ENCODE measurements around the gene CERS6. TPM values are rescaled to one million over a fixed set of nuclear protein-coding genes. Genes with fewer than 3 reads are reported as not detected.

The CERS6 gene
- polyA plus RNA-seq, 1 donor from 2014 or later: 59.3 TPM

DNA sequence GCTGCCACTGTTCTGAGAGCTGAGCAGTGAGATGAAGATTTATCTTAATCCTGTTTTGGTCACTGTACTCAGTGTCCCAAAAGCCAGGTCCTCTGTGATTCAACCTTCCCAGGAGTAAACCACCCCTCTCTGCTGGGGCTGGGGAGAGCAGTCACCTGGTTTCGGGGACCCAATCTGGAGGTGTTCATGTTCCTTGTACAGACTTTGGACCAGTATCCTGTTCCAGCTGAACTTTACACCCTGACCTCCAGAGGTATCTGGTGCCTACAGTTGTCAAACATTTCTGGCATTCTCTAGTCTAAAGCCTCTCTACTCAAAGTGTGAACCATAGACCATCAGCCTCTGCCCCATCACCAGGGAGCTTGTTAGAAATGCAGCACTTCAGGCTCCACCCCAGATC is 22.1 kb downstream of the CERS6 start:
- H3K4me2 ChIP-seq (ENCODE audit: low read length): no peak overlapping the region
- no peaks in the 10 kb centered on the region for H4K20me1 ChIP-seq (ENCODE audit: insufficient read depth)
- H3F3A ChIP-seq (ENCODE audit: insufficient read depth, low read length, poor library complexity, severe bottlenecking): peaks cover 3% of the 10 kb centered on the region
- no peaks in the 10 kb centered on the region for H3K27me3 ChIP-seq (ENCODE audit: insufficient read depth, low read depth, low read length)
- no peak overlapping the region for H3K9ac ChIP-seq (ENCODE audit: low read length)
- no peak overlapping the region for H3K27ac ChIP-seq (ENCODE audit: low read length)
- H3K4me3 ChIP-seq (ENCODE audit: low read length): no peak overlapping the region
- TF ChIP-seq TAF1 (IDR thresholded peaks at IDR 0.05; ENCODE audit: low read depth): no peak
- TF ChIP-seq MXI1 (conservative IDR thresholded peaks at IDR 0.05; ENCODE audit: poor library complexity, severe bottlenecking): no peak
- TF ChIP-seq SMC3 (conservative IDR thresholded peaks at IDR 0.05; ENCODE audit: poor library complexity): no peak
- TF ChIP-seq, protein P1, sequence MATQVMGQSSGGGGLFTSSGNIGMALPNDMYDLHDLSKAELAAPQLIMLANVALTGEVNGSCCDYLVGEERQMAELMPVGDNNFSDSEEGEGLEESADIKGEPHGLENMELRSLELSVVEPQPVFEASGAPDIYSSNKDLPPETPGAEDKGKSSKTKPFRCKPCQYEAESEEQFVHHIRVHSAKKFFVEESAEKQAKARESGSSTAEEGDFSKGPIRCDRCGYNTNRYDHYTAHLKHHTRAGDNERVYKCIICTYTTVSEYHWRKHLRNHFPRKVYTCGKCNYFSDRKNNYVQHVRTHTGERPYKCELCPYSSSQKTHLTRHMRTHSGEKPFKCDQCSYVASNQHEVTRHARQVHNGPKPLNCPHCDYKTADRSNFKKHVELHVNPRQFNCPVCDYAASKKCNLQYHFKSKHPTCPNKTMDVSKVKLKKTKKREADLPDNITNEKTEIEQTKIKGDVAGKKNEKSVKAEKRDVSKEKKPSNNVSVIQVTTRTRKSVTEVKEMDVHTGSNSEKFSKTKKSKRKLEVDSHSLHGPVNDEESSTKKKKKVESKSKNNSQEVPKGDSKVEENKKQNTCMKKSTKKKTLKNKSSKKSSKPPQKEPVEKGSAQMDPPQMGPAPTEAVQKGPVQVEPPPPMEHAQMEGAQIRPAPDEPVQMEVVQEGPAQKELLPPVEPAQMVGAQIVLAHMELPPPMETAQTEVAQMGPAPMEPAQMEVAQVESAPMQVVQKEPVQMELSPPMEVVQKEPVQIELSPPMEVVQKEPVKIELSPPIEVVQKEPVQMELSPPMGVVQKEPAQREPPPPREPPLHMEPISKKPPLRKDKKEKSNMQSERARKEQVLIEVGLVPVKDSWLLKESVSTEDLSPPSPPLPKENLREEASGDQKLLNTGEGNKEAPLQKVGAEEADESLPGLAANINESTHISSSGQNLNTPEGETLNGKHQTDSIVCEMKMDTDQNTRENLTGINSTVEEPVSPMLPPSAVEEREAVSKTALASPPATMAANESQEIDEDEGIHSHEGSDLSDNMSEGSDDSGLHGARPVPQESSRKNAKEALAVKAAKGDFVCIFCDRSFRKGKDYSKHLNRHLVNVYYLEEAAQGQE (IDR thresholded peaks at IDR 0.05; ENCODE audit: borderline replicate concordance): no peak
- no peak for TF ChIP-seq EZH2 (IDR thresholded peaks at IDR 0.05; ENCODE audit: borderline replicate concordance, insufficient read depth, low read length, poor library complexity, severe bottlenecking)
- TF ChIP-seq EP300 (conservative IDR thresholded peaks at IDR 0.05; ENCODE audit: poor library complexity, severe bottlenecking): no peak
- no peak for TF ChIP-seq POLR2AphosphoS5 (IDR thresholded peaks at IDR 0.05)
- TF ChIP-seq, protein P2, sequence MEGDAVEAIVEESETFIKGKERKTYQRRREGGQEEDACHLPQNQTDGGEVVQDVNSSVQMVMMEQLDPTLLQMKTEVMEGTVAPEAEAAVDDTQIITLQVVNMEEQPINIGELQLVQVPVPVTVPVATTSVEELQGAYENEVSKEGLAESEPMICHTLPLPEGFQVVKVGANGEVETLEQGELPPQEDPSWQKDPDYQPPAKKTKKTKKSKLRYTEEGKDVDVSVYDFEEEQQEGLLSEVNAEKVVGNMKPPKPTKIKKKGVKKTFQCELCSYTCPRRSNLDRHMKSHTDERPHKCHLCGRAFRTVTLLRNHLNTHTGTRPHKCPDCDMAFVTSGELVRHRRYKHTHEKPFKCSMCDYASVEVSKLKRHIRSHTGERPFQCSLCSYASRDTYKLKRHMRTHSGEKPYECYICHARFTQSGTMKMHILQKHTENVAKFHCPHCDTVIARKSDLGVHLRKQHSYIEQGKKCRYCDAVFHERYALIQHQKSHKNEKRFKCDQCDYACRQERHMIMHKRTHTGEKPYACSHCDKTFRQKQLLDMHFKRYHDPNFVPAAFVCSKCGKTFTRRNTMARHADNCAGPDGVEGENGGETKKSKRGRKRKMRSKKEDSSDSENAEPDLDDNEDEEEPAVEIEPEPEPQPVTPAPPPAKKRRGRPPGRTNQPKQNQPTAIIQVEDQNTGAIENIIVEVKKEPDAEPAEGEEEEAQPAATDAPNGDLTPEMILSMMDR (IDR thresholded peaks at IDR 0.05; ENCODE audit: poor library complexity, severe bottlenecking): no peak
- no peak for TF ChIP-seq RAD21 (conservative IDR thresholded peaks at IDR 0.05)
- no peak overlapping the region for H2AFZ ChIP-seq (ENCODE audit: low read depth, low read length)
- H3K36me3 ChIP-seq (ENCODE audit: insufficient read depth, low read length): no peaks in the 10 kb centered on the region
- H3K9me2 ChIP-seq (ENCODE audit: insufficient read depth, low read length): no peaks in the 10 kb centered on the region
- H3K9me3 ChIP-seq (ENCODE audit: low read length): no peaks in the 10 kb centered on the region
- peaks cover 71% of the 10 kb centered on the region for H3K79me2 ChIP-seq (replicated peaks; ENCODE audit: insufficient read depth, low read length)

DNA sequence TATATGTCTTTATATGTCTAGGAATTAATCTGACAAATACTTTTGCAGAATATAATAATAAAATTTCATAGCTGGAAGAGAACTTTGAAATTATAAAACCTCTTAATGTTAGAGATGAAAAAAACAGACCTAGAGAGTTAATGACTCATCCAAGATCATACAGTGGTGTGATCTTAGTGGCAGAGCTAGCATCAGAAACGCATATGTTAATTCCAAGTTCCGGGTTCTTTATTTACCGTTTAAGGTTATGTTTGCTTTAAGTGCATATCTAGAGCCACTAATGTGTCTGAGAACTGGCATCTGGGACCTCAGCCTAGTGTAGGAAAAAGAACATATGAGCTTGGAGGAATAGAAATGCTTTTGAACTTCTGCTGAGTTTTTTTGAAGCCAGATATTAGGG is 24.3 kb downstream of the CERS6 start:
- H3K27ac ChIP-seq (ENCODE audit: low read length): no peak overlapping the region
- TF ChIP-seq EP300 (conservative IDR thresholded peaks at IDR 0.05; ENCODE audit: poor library complexity, severe bottlenecking): no peak
- no peak for TF ChIP-seq TAF1 (IDR thresholded peaks at IDR 0.05; ENCODE audit: low read depth)
- TF ChIP-seq, protein P2 (IDR thresholded peaks at IDR 0.05; ENCODE audit: poor library complexity, severe bottlenecking): no peak
- TF ChIP-seq, protein P1 (IDR thresholded peaks at IDR 0.05; ENCODE audit: borderline replicate concordance): no peak
- no peak for TF ChIP-seq EZH2 (IDR thresholded peaks at IDR 0.05; ENCODE audit: borderline replicate concordance, insufficient read depth, low read length, poor library complexity, severe bottlenecking)
- TF ChIP-seq SMC3 (conservative IDR thresholded peaks at IDR 0.05; ENCODE audit: poor library complexity): no peak
- no peak for TF ChIP-seq RAD21 (conservative IDR thresholded peaks at IDR 0.05)
- no peak for TF ChIP-seq POLR2AphosphoS5 (IDR thresholded peaks at IDR 0.05)
- TF ChIP-seq MXI1 (conservative IDR thresholded peaks at IDR 0.05; ENCODE audit: poor library complexity, severe bottlenecking): no peak

More for the DNA sequence above, 24.3 kb downstream of the CERS6 start:
- Histone ChIP-seq H3K4me2 (ENCODE audit: low read length) (no peak overlapping the region), H3K9me3 (ENCODE audit: low read length) (no peaks in the 10 kb centered on the region), H3K9ac (ENCODE audit: low read length) (no peak overlapping the region), H3K4me3 (ENCODE audit: low read length) (no peak overlapping the region), H2AFZ (ENCODE audit: low read depth, low read length) (no peak overlapping the region), H3K79me2 (replicated peaks; ENCODE audit: insufficient read depth, low read length) (peaks cover 83% of the 10 kb centered on the region), H3K9me2 (ENCODE audit: insufficient read depth, low read length) (no peaks in the 10 kb centered on the region), H3F3A (ENCODE audit: insufficient read depth, low read length, poor library complexity, severe bottlenecking) (peaks cover 3% of the 10 kb centered on the region), H3K27me3 (ENCODE audit: insufficient read depth, low read depth, low read length) (no peaks in the 10 kb centered on the region), H4K20me1 (ENCODE audit: insufficient read depth) (no peaks in the 10 kb centered on the region), H3K36me3 (ENCODE audit: insufficient read depth, low read length) (no peaks in the 10 kb centered on the region)
